GM18520 (cell line): Measurements from ENCODE around the gene PDSS2.
"Not testable (repeated sequence)": the region's sequence is repeated elsewhere in the genome, so short reads cannot be mapped to it uniquely, and the experiment has no call there.

Experiments used
- ATAC-seq: cut with Tn5 transposase; IDR thresholded peaks from one replicate; pipeline ENCODE4 v1.9.1; 2021; ENCODE audit not compliant: unreplicated experiment

Gene PDSS2

GRCh38 chr6:107186047-107186446, 273.3 kb downstream of the PDSS2 start:
- ATAC-seq = no peak

GRCh38 chr6:107185391-107185970, 273.9 kb downstream of the PDSS2 start:
- no peak for ATAC-seq

DNA sequence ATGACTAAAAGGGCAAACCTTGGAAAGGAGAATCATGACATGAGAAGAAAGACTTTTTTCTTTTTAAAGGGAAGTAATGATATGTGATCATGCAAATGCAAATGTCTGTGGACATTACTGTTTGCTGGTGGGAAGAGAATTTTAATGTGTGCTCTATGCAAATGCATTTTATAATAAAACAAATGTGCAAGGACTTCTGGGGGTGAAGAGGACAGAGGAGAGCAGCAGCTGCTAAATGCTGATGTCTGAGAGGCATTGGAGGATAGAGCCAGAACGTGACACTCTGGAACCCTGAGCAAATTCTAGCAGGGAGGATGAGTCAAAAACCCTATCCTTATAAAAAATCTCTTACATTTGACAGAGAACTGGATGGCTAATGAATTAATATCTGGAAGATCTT, 274.9 kb downstream of the PDSS2 start:
- ATAC-seq = no peak

- ATAC-seq = no peak
These were observed 279.3 kb downstream of the PDSS2 start for GRCh38 chr6:107180099-107180498.

GRCh38 chr6:107179004-107179403, 280.4 kb downstream of the PDSS2 start:
- no peak for ATAC-seq

DNA sequence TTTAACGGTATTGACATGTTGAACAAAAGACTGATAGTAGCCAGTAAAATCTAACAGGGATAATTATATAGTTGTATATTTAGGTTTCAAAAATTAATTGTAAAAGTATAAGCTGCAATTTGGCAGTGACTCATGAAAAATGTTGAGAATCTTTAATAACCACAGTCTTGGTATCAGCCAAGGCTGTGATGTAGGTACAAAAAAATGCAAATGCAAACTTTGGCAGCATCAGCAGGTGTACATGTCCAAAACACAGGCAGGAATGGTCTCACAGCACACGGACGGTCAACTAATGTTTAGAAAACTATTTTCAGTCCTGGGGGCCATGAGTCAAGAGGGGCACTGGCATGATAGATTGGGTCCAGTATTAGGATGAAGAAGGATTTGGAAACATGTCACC, 285.6 kb downstream of the PDSS2 start:
- ATAC-seq = no peak

DNA sequence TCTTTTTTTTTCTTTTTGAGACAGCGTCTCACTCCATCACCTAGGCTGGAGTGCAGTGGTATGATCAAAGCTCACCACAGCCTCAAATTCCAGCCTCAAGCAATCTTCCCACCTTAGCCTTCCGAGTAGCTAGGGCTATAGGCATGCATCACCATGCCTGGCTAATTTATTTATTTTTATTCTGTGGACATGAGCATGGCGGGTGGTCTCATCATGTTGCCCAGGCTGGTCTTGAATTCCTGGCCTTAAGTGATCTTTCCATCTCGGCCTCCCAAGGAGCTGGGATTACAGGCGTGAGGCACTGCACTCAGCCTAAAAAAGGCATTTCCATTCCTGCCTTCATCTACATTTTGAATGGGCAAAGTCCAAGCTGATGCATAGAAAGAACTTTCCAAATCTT, 287.9 kb downstream of the PDSS2 start:
- ATAC-seq = no peak

DNA sequence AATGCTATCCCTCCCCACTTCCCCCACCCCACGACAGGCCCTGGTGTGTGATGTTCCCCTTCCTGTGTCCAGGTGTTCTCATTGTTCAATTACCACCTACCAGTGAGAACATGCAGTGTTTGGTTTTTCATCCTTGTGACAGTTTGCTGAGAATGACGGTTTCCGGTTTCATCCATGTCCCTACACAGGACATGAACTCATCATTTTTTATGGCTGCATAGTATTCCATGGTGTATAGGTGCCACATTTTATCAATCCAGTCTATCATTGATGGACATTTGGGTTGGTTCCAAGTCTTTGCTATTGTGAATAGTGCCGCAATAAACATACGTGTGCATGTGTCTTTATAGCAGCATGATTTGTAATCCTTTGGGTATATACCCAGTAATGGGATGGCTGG, 295.1 kb downstream of the PDSS2 start:
- not testable (repeated sequence) for ATAC-seq

GRCh38 chr6:107161521-107161920, 297.8 kb downstream of the PDSS2 start:
- no peak for ATAC-seq

- ATAC-seq = no peak
These were observed 302.7 kb downstream of the PDSS2 start for GRCh38 chr6:107156617-107157016.

GRCh38 chr6:107154801-107155160, 304.6 kb downstream of the PDSS2 start:
- ATAC-seq = no peak

DNA sequence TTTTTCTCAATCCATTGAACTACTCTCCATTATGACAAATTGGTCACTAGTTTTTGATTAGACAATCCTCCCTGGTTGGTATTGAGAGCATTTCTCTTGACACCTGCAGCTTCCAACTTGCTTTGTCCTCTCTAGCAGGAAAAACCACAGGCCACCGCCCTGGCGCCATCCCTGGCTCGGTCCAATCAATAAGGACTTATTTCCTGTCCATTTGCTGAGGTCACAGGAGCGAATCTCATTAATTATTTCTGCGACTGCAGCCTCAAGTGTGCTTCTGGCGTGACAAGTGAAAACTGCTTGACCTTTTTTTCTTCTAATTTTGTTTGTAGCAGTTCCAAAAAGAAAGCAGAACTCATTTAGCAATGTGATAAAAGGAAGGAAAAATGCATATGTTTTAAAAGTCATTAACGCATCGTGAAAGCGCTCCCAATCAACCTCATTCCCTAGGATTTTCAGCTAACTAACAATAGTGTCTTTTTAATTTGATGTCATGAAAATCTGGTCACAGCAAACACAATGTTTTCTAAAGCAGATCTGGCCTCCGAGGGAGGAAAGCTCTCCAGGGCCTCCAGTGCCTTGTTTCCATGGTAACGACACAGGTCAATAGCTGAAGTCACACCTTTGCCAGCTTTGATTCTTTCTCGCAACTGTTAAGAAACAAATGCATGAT, 305.1 kb downstream of the PDSS2 start:
- ATAC-seq = no peak

GRCh38 chr6:107152638-107153430, 306.5 kb downstream of the PDSS2 start:
- ATAC-seq = no peak

GRCh38 chr6:107144666-107145065, 314.7 kb downstream of the PDSS2 start:
- no peak for ATAC-seq

- ATAC-seq = no peak
These were observed 315.4 kb downstream of the PDSS2 start for GRCh38 chr6:107144014-107144413.

DNA sequence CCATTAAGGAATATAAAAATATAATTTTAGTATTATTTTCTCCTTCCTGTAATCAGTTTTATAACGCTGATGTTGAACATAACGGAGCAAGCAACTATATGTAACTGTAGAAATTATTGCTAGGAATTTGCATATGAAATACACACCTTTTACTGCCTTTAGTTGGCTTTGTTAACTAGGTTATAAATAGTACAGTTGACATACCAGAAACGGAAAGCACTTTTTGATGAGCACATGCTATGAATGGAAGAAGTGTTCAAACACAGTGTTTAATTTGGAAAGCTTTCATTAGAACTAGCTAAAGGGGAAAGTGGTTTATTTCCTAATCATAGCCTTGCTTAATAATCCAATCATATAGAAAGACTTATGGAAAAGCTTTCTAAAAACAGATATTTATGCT, 318.8 kb downstream of the PDSS2 start:
- ATAC-seq = no peak

DNA sequence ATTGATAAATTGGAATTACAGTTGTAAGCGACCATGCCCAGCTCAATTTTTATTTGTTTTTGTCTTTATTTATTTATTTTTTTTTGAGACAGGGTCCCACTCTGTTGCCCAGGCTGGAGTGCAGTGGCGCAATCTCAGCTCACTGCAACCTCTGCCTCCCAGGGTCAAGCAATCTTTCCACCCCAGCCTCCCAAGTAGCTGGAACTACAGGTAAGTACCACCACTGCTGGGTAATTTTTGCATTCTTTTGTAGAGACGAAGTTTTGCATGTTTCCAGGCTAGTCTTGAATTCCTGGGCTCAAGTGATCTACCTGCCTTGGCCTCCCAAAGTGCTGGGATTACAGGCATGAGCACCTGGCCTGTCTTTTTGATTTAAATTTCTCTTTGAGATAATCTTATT, 323.0 kb downstream of the PDSS2 start:
- not testable (repeated sequence) for ATAC-seq

DNA sequence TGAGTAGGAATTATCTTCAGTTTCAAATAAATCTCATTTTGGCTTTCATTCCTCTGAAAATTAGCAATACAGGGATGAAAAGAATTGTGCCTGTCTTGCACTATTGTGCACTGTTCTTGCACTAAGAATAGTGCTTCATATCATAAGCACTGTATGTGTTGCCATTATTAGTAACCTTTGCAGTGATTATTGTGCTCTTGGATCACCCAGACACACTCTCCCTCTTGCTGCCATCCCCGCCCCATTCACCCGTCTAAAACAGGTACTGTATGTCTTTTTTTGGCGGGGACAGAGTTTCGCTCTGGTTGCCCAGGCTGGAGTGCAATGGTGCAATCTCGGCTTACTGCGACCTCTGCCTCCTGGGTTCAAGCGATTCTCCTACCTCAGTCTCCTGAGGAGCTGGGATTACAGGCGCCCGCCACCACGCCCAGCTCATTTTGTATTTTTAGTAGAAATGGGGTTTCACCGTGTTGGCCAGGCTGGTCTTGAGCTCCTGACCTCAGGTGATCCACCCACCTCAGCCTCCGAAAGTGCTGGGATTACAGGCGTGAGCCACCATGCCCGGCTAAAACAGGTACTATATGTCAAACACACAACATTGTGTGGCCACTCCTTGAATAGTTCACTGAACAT, 324.2 kb downstream of the PDSS2 start:
- not testable (repeated sequence) for ATAC-seq

DNA sequence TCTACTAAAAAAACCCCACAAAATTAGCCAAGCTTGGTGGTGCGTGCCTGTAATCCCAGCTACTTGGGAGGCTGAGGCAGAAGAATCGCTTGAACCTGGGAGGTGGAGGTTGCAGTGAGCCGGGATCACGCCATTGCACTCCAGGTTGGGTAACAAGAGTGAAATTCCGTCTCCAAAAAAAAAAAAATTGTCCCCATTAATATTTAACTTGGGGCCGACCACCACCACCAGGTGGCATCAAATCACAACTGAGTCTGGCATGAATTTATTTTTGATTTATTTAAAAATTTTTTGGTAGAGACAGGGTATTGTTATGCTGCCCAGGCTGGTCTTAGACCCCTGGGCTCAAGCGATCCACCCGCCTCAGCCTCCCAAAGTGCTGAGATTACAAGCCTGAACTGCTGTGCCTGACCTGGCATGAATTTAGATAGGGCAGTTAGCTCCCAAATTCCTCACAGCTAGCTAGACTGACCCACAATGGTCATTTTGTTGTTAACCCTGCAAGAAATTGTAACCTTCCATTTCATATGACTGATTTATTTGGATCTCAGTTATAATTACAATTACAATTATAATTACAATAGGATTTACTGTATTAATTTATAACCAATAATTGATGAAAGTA, 326.9 kb downstream of the PDSS2 start:
- ATAC-seq = no peak

- ATAC-seq = no peak
These were observed 329.9 kb downstream of the PDSS2 start for GRCh38 chr6:107129370-107129925.

DNA sequence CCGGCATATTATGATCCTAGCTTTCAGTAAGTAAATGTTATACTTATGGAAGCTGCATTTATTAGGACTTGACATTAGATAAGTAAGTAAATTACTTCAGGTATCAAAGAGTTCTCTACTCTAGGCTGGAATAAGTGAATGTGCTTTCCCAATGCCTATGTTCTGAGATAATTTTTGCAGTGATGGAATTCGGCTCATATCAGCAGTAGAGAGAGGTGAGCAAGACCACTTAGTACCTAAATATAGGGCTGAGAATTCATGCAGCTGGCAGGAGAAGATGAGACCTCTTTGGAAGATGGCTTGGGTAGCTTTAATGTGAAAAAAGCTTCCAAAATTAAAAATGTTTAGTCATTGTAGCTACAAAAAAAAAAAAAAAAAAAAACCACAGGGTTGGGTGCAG, 330.8 kb downstream of the PDSS2 start:
- no peak for ATAC-seq
